ENCODE results near the gene EPG5. TPM values are rescaled to one million over a fixed set of nuclear protein-coding genes. Genes with fewer than 3 reads are reported as not detected.

Gene EPG5
- total RNA-seq, 1 experiment from 2014 or later, result 16.7 TPM

DNA sequence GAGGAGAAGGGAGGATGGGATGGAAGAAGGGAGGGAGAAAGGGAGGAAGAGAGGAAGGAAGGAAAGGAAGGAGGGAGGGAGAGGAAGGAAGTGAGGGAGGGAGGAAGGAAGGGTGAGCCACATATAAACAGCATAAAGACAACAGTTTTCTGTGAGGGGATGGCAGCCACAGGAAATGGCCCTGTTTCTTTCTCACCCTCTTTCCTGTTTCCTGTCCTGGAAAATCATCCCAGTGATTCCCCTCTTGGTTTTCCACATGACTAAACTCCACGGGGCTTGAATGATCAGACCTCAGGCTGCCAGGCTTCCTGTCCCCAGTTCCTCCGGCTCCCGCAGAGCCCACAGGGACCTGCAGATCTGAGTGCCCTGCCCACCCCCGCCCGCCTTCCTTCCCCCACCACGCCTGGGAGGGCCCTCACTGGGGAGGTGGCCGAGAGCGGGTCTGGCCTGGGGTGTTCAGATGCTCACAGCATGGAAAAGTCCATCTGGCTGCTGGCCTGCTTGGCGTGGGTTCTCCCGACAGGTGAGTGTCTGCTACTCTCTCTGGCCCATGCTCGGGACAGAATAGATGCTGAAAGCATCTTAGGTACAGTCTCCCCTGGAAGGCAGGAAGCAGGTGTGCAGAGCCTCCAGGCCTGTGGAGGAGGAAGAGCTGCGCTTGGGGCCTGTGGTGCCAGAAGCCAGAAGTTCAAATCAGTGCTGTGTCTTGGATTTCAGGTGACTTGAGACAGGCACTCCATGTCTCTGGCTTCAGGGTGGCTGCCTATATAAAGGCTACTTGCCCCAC, 141.7 kb downstream of the EPG5 start, which contains the start of gene SIGLEC15:
Gene SIGLEC15, plus strand, starts transcription at position 418 of the 787 bp plus-strand sequence. Its CDS starts 54 bp downstream, at position 472.
- Histone ChIP-seq H3K9me3 (ENCODE audit: low read depth, low read length, poor library complexity, severe bottlenecking) (no peaks in the 10 kb centered on the region), H3K36me3 (ENCODE audit: insufficient read depth, low read length, poor library complexity, severe bottlenecking) (no peaks in the 10 kb centered on the region), H3K27ac (ENCODE audit: low read depth, low read length, poor library complexity, severe bottlenecking) (no peak within 1 kb of the TSS), H3K4me1 (ENCODE audit: insufficient read depth, low read length, poor library complexity, severe bottlenecking) (peaks cover 7% of the 10 kb centered on the region), H3K27me3 (replicated peaks; ENCODE audit: insufficient read depth, low read depth, low read length, poor library complexity) (no peaks in the 10 kb centered on the region), H3K4me3 (ENCODE audit: low read depth, low read length, poor library complexity, severe bottlenecking) (no peak within 1 kb of the TSS)
- BruUV-seq (replicated peaks), result no TSS peak
- intact Hi-C loops (cut with micrococcal nuclease; ENCODE audit: unreplicated experiment), result no loop called here
- POLR2A ChIA-PET (ENCODE audit: low non-redundant PET), result no interaction called here
- peak; percentile 53 for DNase-seq (ENCODE audit: low spot score)
- CTCF ChIA-PET, result no interaction called here
- TF ChIP-seq EZH2 (IDR thresholded peaks at IDR 0.05; ENCODE audit: borderline replicate concordance, low read depth, low read length, poor library complexity, severe bottlenecking), result no peak
- TF ChIP-seq, protein P1, sequence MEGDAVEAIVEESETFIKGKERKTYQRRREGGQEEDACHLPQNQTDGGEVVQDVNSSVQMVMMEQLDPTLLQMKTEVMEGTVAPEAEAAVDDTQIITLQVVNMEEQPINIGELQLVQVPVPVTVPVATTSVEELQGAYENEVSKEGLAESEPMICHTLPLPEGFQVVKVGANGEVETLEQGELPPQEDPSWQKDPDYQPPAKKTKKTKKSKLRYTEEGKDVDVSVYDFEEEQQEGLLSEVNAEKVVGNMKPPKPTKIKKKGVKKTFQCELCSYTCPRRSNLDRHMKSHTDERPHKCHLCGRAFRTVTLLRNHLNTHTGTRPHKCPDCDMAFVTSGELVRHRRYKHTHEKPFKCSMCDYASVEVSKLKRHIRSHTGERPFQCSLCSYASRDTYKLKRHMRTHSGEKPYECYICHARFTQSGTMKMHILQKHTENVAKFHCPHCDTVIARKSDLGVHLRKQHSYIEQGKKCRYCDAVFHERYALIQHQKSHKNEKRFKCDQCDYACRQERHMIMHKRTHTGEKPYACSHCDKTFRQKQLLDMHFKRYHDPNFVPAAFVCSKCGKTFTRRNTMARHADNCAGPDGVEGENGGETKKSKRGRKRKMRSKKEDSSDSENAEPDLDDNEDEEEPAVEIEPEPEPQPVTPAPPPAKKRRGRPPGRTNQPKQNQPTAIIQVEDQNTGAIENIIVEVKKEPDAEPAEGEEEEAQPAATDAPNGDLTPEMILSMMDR (conservative IDR thresholded peaks at IDR 0.05; ENCODE audit: low read depth, low read length), result no peak

DNA sequence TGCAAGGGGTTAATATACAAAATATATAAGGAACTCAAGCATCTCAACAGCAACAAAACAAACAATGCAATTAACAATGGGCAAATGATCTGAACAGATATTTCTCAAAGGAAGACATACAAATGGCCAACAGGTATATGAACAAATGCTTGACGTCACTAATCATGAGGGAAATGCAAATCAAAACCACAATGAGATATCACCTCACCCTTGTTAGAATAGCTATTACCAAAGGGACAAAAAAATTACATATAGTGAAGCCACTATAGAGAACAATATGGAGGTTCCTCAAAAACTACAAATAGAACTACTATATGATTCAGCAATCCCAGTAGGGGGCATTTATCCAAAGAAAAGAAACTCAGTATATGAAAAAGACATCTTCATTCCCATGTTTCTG, 145.4 kb downstream of the EPG5 start:
- H3K9me3 ChIP-seq (ENCODE audit: low read depth, low read length, poor library complexity, severe bottlenecking), result no peaks in the 10 kb centered on the region
- TF ChIP-seq, protein P1 (conservative IDR thresholded peaks at IDR 0.05; ENCODE audit: low read depth, low read length), result no peak
- no peak for TF ChIP-seq EZH2 (IDR thresholded peaks at IDR 0.05; ENCODE audit: borderline replicate concordance, low read depth, low read length, poor library complexity, severe bottlenecking)
- no peak overlapping the region for H3K4me3 ChIP-seq (ENCODE audit: low read depth, low read length, poor library complexity, severe bottlenecking)
- H3K4me1 ChIP-seq (ENCODE audit: insufficient read depth, low read length, poor library complexity, severe bottlenecking), result no peaks in the 10 kb centered on the region
- no peak for DNase-seq (ENCODE audit: low spot score)
- H3K27ac ChIP-seq (ENCODE audit: low read depth, low read length, poor library complexity, severe bottlenecking), result no peak overlapping the region
- H3K36me3 ChIP-seq (ENCODE audit: insufficient read depth, low read length, poor library complexity, severe bottlenecking), result no peaks in the 10 kb centered on the region
- no TSS peak for BruUV-seq (replicated peaks)
- ChIA-PET POLR2A (ENCODE audit: low non-redundant PET) (no interaction called here), CTCF (no interaction called here)
- intact Hi-C loops (cut with micrococcal nuclease; ENCODE audit: unreplicated experiment), result no loop called here
- no peaks in the 10 kb centered on the region for H3K27me3 ChIP-seq (replicated peaks; ENCODE audit: insufficient read depth, low read depth, low read length, poor library complexity)

DNA sequence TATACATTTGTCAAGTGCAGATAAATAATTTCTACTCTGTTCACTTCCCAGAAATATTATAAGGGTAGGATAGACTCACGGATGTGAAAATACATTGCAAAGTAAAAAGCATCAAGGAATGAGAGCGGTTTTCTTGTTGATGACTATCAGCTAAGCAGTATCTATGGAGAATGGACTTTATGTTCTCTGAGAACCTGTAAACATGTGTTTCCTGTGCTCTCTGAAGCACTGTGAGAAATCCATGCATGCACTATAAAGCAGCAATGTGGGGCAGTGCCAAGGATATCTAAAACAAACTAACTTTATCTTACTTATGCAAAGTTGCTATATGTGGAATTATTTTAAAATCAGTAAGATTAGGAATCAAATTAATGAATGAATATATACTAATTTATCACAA, 146.1 kb downstream of the EPG5 start:
- TF ChIP-seq EZH2 (IDR thresholded peaks at IDR 0.05; ENCODE audit: borderline replicate concordance, low read depth, low read length, poor library complexity, severe bottlenecking), result no peak
- TF ChIP-seq, protein P1 (conservative IDR thresholded peaks at IDR 0.05; ENCODE audit: low read depth, low read length), result no peak
- CTCF ChIA-PET, result no interaction called here
- Histone ChIP-seq H3K27ac (ENCODE audit: low read depth, low read length, poor library complexity, severe bottlenecking) (no peak overlapping the region), H3K4me1 (ENCODE audit: insufficient read depth, low read length, poor library complexity, severe bottlenecking) (no peaks in the 10 kb centered on the region), H3K9me3 (ENCODE audit: low read depth, low read length, poor library complexity, severe bottlenecking) (no peaks in the 10 kb centered on the region), H3K27me3 (replicated peaks; ENCODE audit: insufficient read depth, low read depth, low read length, poor library complexity) (no peaks in the 10 kb centered on the region), H3K4me3 (ENCODE audit: low read depth, low read length, poor library complexity, severe bottlenecking) (no peak overlapping the region), H3K36me3 (ENCODE audit: insufficient read depth, low read length, poor library complexity, severe bottlenecking) (no peaks in the 10 kb centered on the region)
- POLR2A ChIA-PET (ENCODE audit: low non-redundant PET), result no interaction called here
- no TSS peak for BruUV-seq (replicated peaks)
- intact Hi-C loops (cut with micrococcal nuclease; ENCODE audit: unreplicated experiment), result no loop called here
- no peak for DNase-seq (ENCODE audit: low spot score)
